ENCODE measurements around the gene GRM6.

The GRM6 gene

GRCh38 chr5:178991190-178992145 lies 3.7 kb downstream of the GRM6 start:
- Mint-ChIP-seq H3K36me3 (ENCODE audit: low read depth) (no peaks in the 10 kb centered on the region), H3K27me3 (peaks cover 29% of the 10 kb centered on the region), H3K27ac (no peak overlapping the region), H3K4me3 (no peak overlapping the region), H3K4me1 (ENCODE audit: low read depth) (peaks cover 3% of the 10 kb centered on the region), H3K9me3 (peaks cover 18% of the 10 kb centered on the region)

GRCh38 chr5:178990491-178990890 lies 4.6 kb downstream of the GRM6 start:
- no peak overlapping the region for H3K27ac Mint-ChIP-seq
- no peaks in the 10 kb centered on the region for H3K36me3 Mint-ChIP-seq (ENCODE audit: low read depth)
- H3K27me3 Mint-ChIP-seq: peaks cover 24% of the 10 kb centered on the region
- H3K4me3 Mint-ChIP-seq: no peak overlapping the region
- H3K9me3 Mint-ChIP-seq: peaks cover 18% of the 10 kb centered on the region
- H3K4me1 Mint-ChIP-seq (ENCODE audit: low read depth): peaks cover 2% of the 10 kb centered on the region

- H3K4me3 Mint-ChIP-seq: no peak overlapping the region
- no peaks in the 10 kb centered on the region for H3K4me1 Mint-ChIP-seq (ENCODE audit: low read depth)
- H3K36me3 Mint-ChIP-seq (ENCODE audit: low read depth): no peaks in the 10 kb centered on the region
- H3K27me3 Mint-ChIP-seq: peaks cover 20% of the 10 kb centered on the region
- no peak overlapping the region for H3K27ac Mint-ChIP-seq
- peaks cover 18% of the 10 kb centered on the region for H3K9me3 Mint-ChIP-seq
Measured at GRCh38 chr5:178989311-178989710, 5.8 kb downstream of the GRM6 start.

GRCh38 chr5:178988436-178989220 lies 6.5 kb downstream of the GRM6 start:
- no peaks in the 10 kb centered on the region for H3K4me1 Mint-ChIP-seq (ENCODE audit: low read depth)
- peaks cover 14% of the 10 kb centered on the region for H3K27me3 Mint-ChIP-seq
- no peaks in the 10 kb centered on the region for H3K36me3 Mint-ChIP-seq (ENCODE audit: low read depth)
- no peak overlapping the region for H3K27ac Mint-ChIP-seq
- peaks cover 18% of the 10 kb centered on the region for H3K9me3 Mint-ChIP-seq
- H3K4me3 Mint-ChIP-seq: no peak overlapping the region

GRCh38 chr5:178986326-178986960 lies 8.7 kb downstream of the GRM6 start:
- H3K36me3 Mint-ChIP-seq (ENCODE audit: low read depth): no peaks in the 10 kb centered on the region
- no peaks in the 10 kb centered on the region for H3K27me3 Mint-ChIP-seq

GRCh38 chr5:178984145-178985072 lies 10.7 kb downstream of the GRM6 start:
- Mint-ChIP-seq H3K4me3 (no peak overlapping the region), H3K27me3 (no peaks in the 10 kb centered on the region), H3K4me1 (ENCODE audit: low read depth) (no peaks in the 10 kb centered on the region), H3K27ac (no peak overlapping the region), H3K9me3 (peaks cover 31% of the 10 kb centered on the region), H3K36me3 (ENCODE audit: low read depth) (no peaks in the 10 kb centered on the region)

More at GRCh38 chr5:178986326-178986960, 8.7 kb downstream of the GRM6 start:
- H3K4me1 Mint-ChIP-seq (ENCODE audit: low read depth): no peaks in the 10 kb centered on the region
- H3K9me3 Mint-ChIP-seq: peaks cover 29% of the 10 kb centered on the region
- no peak overlapping the region for H3K27ac Mint-ChIP-seq
- no peak overlapping the region for H3K4me3 Mint-ChIP-seq

GRCh38 chr5:178983728-178984127 lies 11.4 kb downstream of the GRM6 start:
- peaks cover 35% of the 10 kb centered on the region for H3K9me3 Mint-ChIP-seq
- no peaks in the 10 kb centered on the region for H3K36me3 Mint-ChIP-seq (ENCODE audit: low read depth)
- H3K4me3 Mint-ChIP-seq: no peak overlapping the region

GRCh38 chr5:178982941-178983340 lies 12.2 kb downstream of the GRM6 start:
- Mint-ChIP-seq H3K4me3 (no peak overlapping the region), H3K27ac (no peak overlapping the region), H3K36me3 (ENCODE audit: low read depth) (no peaks in the 10 kb centered on the region), H3K4me1 (ENCODE audit: low read depth) (no peaks in the 10 kb centered on the region), H3K9me3 (peaks cover 37% of the 10 kb centered on the region), H3K27me3 (no peaks in the 10 kb centered on the region)

More at GRCh38 chr5:178983728-178984127, 11.4 kb downstream of the GRM6 start:
- Mint-ChIP-seq H3K27me3 (no peaks in the 10 kb centered on the region), H3K4me1 (ENCODE audit: low read depth) (no peaks in the 10 kb centered on the region), H3K27ac (no peak overlapping the region)

GRCh38 chr5:178981381-178981780 lies 13.7 kb downstream of the GRM6 start:
- H3K27ac Mint-ChIP-seq: no peak overlapping the region
- H3K27me3 Mint-ChIP-seq: no peaks in the 10 kb centered on the region
- H3K9me3 Mint-ChIP-seq: peaks cover 39% of the 10 kb centered on the region
- no peaks in the 10 kb centered on the region for H3K4me1 Mint-ChIP-seq (ENCODE audit: low read depth)
- no peak overlapping the region for H3K4me3 Mint-ChIP-seq
- no peaks in the 10 kb centered on the region for H3K36me3 Mint-ChIP-seq (ENCODE audit: low read depth)

- H3K4me1 Mint-ChIP-seq (ENCODE audit: low read depth): no peaks in the 10 kb centered on the region
- H3K27me3 Mint-ChIP-seq: no peaks in the 10 kb centered on the region
- no peak overlapping the region for H3K4me3 Mint-ChIP-seq
- peaks cover 38% of the 10 kb centered on the region for H3K36me3 Mint-ChIP-seq (ENCODE audit: low read depth)
- peaks cover 62% of the 10 kb centered on the region for H3K9me3 Mint-ChIP-seq
- no peak overlapping the region for H3K27ac Mint-ChIP-seq
Measured at GRCh38 chr5:178965465-178966055, 29.6 kb downstream of the GRM6 start.

- peaks cover 62% of the 10 kb centered on the region for H3K9me3 Mint-ChIP-seq
- H3K4me3 Mint-ChIP-seq: no peak overlapping the region
- H3K36me3 Mint-ChIP-seq (ENCODE audit: low read depth): peaks cover 48% of the 10 kb centered on the region
Measured at GRCh38 chr5:178941361-178941760, 53.8 kb downstream of the GRM6 start.

GRCh38 chr5:178940569-178941360 lies 54.4 kb downstream of the GRM6 start, which contains the start of gene ZNF454:
TSS of gene ZNF454 (plus strand) at chr5:178941198. CDS start at chr5:178942792, 1,594 bp downstream.
- peaks cover 54% of the 10 kb centered on the region for H3K36me3 Mint-ChIP-seq (ENCODE audit: low read depth)
- H3K4me3 Mint-ChIP-seq: no peak within 1 kb of the TSS
- peaks cover 64% of the 10 kb centered on the region for H3K9me3 Mint-ChIP-seq
- H3K4me1 Mint-ChIP-seq (ENCODE audit: low read depth): no peaks in the 10 kb centered on the region
- H3K27me3 Mint-ChIP-seq: peaks cover 38% of the 10 kb centered on the region
- H3K27ac Mint-ChIP-seq: no peak within 1 kb of the TSS

More at GRCh38 chr5:178941361-178941760, 53.8 kb downstream of the GRM6 start:
- Mint-ChIP-seq H3K27ac (no peak overlapping the region), H3K4me1 (ENCODE audit: low read depth) (no peaks in the 10 kb centered on the region), H3K27me3 (peaks cover 38% of the 10 kb centered on the region)
